GM12878 (cell line): ENCODE data around the gene RAPGEF6.

ENCODE experiments used
- CTCF ChIP-seq, 3 experiments: IDR thresholded peaks in 2 of 3; conservative IDR thresholded peaks in 1 of 3; 2 replicates each; pipeline ENCODE4 v1.5.1; 2011; ENCODE audit warnings: low read depth in 3 of 3, low read length in 3 of 3, mild to moderate bottlenecking in 3 of 3, control low read depth in 2 of 3, moderate library complexity in 2 of 3, inconsistent platforms in 1 of 3, mixed read lengths in 1 of 3; ENCODE audit not compliant: control insufficient read depth in 2 of 3, insufficient read depth in 1 of 3; ENCODE audit errors: extremely low read depth in 1 of 3
- GABPA ChIP-seq: IDR thresholded peaks from 2 replicates; pipeline ENCODE4 v1.6.1; 2014; ENCODE audit warnings: antibody characterized with exemption, low read depth, mild to moderate bottlenecking, inconsistent platforms
- MEF2B ChIP-seq: fragments of 450-650 bp; IDR thresholded peaks from 2 replicates; pipeline ENCODE4 v1.6.1; 2018; ENCODE audit warnings: mild to moderate bottlenecking, moderate library complexity; ENCODE audit not compliant: partially characterized antibody, poor library complexity, severe bottlenecking
- NRF1 ChIP-seq: conservative IDR thresholded peaks from 2 replicates; pipeline ENCODE4 v1.6.1; 2011; ENCODE audit warnings: mild to moderate bottlenecking, low read depth, low read length, improper control_type of control experiment
- TAF1 ChIP-seq: IDR thresholded peaks from 2 replicates; pipeline ENCODE4 v1.6.1; 2011; ENCODE audit warnings: mild to moderate bottlenecking, low read depth, low read length, borderline replicate concordance

GRCh38 chr5:131430794-131431193 is 204.2 kb downstream of the RAPGEF6 start:
- TF ChIP-seq MEF2B (no peak), CTCF (IDR thresholded peaks at IDR 0.05 in 2 of 3, conservative IDR thresholded peaks at IDR 0.05 in 1 of 3; ENCODE audit: control insufficient read depth in 2 of 3, extremely low read depth in 1 of 3, insufficient read depth in 1 of 3, low read depth in 3 of 3, low read length in 3 of 3) (no peak), TAF1 (no peak), NRF1 (no peak), GABPA (no peak)
